ENCODE data around the gene PKIB.
"Not testable (repeated sequence)": the region's sequence is repeated elsewhere in the genome, so short reads cannot be mapped to it uniquely, and the experiment has no call there.

PKIB gene

DNA sequence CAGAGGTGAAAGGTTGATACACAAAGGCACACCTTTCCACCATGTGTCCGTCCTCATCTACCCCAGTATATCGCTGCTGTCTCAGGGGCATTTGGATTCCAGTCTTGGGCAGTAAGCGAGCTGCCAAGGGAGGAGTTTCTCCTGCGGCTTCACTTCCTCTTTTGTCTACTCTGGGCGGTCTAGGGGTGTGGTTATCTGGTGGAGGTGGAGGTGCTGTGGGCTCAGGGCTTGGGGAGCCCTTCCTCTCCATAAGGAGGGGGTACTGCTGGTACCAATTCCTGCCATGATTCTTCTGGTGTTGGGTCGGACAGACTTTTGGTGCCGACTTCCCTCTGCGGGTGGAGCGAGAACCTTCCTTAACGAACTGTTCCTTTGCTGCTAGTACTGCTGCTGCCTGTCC lies 137.4 kb downstream of the PKIB start:
- DNase-seq (ENCODE audit: low spot score): no peak

DNA sequence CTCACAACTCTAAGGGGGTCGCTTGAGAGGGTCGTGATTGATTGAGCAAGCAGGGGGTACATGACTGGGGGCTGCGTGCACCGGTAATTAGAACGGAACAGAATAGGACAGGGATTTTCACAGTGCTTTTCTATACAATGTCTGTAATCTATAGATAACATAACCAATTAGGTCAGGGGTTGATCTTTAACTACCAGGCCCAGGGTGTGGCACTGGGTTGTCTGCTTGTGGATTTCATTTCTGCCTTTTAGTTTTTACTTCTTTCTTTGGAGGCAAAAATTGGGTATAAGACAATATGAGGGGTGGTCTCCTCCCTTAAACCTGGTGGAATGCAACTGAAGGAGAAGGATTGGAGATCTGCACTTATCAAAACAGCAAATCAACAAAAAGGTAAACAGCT lies 138.7 kb downstream of the PKIB start:
- not testable (repeated sequence) for DNase-seq (ENCODE audit: low spot score)

DNA sequence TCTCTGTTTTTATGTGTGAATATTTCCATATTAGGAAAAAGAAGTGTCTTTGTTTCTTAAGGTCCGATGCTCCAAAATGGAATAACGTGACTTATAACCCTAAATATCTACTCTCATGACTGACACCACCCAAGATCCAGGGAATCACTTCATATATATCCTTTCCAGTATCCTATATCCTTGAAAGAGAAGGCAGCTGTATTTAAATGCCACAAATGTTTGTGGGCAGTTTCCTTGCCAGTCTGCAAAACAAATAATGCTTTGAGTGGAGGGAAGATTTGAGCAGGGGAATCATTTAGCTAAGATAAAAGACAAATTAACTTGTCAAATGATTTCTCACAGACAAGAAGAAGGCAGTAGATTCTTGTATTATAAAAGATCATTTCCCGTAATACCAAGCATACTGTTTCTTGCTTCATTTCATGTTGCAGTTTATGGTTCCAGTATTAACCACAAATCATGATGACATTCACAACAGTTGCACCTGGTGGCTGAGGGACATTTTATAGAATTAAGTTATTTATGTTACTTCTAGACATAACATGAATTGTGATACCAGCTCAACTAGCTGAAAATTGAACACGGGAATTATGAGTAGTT lies 139.3 kb downstream of the PKIB start:
- no peak for DNase-seq (ENCODE audit: low spot score)

DNA sequence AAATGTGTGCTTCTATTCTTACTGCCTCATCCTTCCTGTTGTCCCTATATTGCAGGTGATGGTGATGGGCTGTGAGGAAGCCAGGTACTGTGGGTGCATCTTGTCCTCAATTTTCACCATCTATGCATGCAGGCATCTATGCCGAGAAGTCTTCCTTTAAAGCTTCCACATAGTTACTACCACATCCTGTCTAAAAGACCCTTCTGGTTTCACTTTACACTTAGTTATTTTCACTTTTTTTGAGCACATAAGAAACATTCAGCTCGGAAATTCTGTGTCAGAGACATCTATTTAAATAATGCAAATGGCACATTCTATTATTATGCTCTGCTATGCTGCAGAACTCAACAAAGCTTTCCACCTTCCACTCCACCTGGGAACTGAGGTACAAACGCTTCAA lies 141.1 kb downstream of the PKIB start:
- DNase-seq (ENCODE audit: low spot score): no peak

DNA sequence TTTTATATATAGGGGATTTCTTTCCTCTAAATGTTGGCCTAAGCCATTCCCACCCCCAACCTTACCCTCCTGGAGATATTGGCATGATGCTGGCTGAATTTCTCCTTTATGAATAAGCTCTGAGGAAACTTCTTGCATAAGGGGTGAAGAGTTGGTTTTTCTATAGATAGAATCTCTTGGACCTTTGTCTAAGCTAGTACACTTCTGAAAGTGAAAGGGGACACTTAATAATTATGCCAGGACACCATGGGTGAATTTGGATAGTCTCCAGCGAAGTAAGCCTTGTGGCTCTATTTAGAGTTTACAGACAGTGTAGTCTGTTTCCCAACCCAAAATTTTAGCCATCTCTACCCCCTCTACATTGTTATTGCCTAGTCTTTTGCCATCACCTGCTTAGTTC lies 142.3 kb downstream of the PKIB start:
- no peak for DNase-seq (ENCODE audit: low spot score)

DNA sequence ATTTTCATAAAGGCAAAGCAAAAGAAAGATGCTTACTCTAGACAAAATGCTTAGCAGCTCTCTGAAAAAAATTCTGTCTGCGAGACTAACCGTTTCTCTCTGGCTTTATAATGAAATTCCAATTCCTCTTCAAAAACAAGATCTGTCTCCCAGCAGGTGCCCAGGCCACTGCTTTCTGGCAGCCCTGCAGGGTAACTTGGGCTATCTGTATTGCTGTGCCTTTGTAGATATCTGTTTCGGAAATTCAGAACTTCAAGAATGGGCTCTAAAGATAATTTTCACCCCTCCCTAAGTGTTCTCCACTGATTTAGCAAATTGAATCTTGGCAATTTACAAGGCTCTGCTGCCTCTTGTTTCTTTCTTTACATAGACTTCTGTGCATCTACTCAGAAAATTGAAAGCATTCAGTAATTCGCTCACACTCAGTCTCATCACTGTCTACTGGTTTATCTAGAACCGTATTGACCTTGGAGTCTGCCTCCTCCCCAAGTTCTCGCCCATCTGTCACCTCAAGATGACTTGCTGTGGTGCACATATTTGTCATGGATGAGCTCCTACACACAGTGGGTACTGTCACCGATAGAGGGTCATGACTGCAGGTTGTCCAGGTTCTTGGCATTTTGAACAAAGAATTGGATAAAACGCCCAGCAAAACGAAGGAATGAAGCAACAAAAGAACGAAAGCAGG lies 142.9 kb downstream of the PKIB start:
- no peak for DNase-seq (ENCODE audit: low spot score)

DNA sequence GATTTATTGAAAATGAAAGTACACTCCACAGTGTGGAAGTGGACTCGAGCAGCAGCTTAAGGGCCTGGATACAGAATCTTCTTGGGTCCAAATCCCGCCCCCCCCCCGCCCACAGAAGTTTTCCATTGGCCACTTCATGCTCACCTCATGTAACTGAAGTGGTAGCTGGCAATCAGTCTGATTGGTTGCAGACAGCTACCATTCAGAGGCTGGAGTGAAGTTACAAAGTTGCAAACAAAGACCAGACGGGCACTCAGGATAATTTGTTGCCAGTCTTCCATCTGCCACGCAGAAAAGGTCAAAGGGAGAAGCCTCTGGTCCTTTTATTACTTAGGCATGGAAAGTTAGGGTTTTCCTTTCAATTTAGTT lies 143.5 kb downstream of the PKIB start:
- no peak for DNase-seq (ENCODE audit: low spot score)

DNA sequence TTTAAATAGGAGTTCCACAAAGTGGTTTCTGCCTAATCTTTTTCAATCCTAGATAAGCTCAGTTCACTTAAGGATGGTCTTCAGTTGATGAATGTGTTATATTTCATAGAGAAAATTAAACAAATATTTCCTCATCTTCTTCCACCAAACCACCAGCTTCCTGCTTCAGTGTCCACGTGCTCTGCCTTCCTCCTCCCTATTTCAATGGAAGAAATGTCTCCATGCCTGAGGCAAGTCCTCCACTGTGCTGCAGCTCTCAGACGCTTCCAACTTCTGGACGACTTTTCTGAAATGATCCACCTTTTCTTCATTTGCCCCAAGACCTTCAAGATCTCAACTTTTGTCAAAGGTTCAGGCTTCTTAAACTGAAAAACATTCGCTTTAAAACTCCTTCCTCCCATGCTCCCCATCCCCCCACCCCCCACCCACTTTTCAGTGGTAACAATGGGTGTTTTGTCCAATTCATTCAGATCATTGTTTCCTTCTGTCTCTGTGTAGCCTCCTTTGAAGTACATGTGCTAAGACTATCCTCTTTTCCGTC lies 144.1 kb downstream of the PKIB start:
- no peak for DNase-seq (ENCODE audit: low spot score)

DNA sequence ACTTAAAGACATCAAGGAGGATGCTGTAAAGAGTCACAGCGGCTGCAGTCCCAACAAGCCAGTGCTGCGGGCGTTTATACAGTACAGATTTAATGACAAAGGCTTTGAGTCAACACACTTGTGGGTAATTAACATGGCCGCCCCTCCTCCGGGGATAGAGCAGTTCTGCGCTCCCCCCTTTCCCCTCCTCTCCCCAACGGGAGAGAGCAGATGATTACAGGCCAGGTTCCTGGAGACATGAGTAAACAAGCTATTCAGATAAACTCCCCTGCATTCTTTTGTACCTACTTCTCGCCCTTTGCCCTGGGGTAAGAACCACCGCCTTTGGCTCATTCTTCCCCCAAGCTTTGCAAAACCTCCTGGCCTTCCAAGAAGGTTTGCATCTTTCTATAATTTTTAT lies 145.7 kb downstream of the PKIB start:
- no peak for DNase-seq (ENCODE audit: low spot score)

DNA sequence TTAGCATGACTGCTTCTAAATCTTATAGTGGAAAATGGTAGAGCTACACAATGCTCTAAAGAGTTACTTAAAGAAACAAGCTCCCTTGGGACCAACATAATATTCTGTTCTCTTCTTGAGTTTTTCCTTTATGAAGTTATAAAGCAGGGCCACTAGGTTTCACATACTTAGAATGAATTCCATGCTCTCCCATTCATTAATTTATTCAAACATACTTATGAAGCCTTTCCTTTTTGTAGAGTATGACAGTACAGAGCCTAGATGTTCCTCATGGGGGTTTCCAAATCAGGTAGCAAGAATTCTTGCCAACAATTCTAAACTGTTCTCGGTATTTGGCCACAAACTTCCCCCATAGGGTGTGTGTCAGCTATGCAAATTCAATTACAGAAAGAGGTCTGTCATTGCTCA lies 148.7 kb downstream of the PKIB start:
- DNase-seq (ENCODE audit: low spot score): no peak

DNA sequence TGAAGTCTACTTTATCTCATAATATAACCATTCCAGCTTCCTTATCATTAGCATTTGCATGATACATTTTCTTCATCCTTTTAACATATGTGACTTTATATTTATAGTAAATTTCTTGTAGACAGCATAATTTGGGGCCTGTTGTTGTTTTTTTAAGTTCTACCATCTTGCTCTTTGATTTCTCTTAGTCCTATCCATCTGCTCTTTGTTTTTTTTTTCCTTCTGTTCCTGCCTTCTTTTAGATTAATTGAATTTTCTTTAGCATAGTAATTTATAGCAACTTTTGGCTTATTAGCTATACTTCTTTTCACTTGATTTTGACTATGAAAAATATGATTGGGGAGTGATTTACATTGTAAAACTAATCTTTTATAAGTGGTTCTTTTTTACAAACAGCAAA lies 150.1 kb downstream of the PKIB start:
- DNase-seq (ENCODE audit: low spot score): no peak

DNA sequence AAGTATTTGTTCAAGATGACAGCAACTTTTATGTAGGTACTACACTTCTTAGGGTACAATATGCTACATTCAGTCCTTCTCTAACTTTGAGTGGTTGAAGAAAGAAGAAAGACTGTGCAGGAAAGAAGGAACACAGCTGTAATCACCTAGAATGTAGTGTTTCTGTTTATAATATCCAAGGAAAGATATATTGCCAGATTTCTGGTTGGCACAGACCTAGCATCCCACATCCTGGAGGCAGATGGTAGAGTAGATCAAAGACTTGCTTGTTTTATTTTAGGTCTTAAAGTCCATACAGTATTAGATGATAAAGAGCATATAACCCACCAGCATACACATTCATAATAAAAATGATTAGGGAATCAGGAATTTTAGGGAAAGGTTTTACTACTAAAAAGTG lies 156.1 kb downstream of the PKIB start:
- DNase-seq (ENCODE audit: low spot score): no peak

DNA sequence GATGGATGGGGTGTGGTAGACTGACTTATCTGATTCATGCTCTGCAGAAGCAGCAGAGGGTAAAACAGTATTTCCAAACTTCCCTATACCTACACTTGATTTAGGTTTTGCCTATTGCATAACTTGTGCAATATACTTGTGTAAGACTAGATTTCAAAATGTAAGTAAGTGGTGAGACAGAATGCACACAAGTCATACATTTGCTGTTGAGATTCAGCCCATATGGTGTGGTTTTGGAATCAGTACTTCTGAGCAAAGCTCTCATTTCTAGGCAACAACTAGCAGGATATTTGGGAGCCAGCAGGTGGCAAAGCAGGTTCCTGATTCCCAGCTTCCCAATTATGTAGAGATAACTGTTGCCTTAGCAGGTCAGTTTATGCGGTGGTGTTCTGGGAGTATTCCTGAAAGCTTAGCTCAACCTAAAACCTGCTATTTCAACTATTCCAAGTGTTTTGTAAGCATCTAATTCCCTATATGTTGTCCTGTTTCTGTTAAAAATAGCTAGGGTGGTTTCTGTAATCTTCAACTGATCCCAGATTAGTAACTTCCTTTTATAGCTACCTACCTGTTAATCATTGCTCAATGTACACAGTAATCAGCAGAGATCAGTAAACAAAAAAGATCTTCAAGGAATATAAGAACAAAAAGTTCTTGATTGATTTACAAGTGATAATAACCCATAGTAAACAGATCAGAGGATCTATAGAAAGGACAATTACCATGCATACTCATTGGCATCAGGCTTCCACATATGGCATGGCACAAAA lies 160.8 kb downstream of the PKIB start:
- no peak for DNase-seq (ENCODE audit: low spot score)

DNA sequence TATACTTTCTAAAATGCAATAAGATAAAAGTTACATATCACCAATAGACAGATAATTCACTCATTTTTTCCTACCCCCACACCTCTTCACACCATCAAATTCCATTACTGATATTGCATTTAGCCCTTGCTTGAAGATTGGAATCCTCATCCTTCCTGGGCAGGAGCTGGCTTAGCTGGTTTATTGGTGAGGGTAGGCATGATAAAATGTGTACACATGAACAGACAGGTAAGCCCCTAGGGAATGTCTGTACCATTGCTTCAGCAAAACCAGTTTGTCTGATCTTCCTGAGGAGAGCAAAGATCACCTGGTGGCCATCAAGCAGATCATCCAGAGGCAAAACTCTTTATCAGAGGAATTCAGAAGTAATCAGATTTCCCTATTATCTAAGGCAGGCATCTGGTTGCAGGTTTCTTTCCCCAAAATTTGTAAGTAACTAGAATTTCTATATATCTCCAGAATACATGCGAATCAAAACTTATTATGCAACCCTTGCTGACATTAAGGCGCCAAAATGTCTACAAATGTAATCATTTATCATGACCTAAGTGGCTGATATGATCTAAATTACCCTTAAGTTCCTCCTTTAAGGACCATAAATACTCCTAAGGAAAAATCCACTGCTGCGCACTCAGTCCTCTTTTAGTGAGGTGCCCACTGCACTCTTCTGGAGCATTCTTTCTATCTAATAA lies 162.7 kb downstream of the PKIB start:
- DNase-seq (ENCODE audit: low spot score): no peak
